Measurements from ENCODE around the gene SLC12A1.

Gene SLC12A1

DNA sequence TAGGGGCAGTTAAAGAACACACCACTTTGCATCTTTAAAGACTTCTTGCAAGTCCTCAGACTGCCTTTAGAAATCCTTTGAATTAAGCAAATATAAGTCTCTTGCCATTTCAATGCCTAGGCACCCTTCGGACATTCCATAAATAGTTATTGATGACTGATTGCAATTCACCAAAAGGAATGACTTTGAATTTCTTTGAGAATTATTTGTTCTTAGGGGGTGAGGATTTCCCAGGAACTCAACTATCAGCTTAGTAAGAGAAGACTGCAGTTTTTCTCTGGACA lies 27.5 kb upstream of the SLC12A1 start:
- Histone ChIP-seq H3K27me3 (ENCODE audit: control insufficient read depth in 3 of 3, insufficient read depth in 3 of 3, low read depth in 1 of 3, low read length in 3 of 3) (no peaks in the 10 kb centered on the region), H3K4me1 (ENCODE audit: control insufficient read depth in 2 of 2, insufficient read depth in 1 of 2, low read depth in 1 of 2, low read length in 2 of 2) (peaks cover 3 to 7% of the 10 kb centered on the region in 2 donors), H3K79me1 (ENCODE audit: low read depth, low read length) (peaks cover 3% of the 10 kb centered on the region), H4K8ac (ENCODE audit: low read depth, low read length) (no peak overlapping the region), H2BK5ac (ENCODE audit: low read length) (no peak overlapping the region), H2AK5ac (ENCODE audit: low read depth, low read length) (no peak overlapping the region), H4K91ac (ENCODE audit: low read depth, low read length, poor library complexity) (no peak overlapping the region), H3K36me3 (replicated peaks in 1 of 2; ENCODE audit: control insufficient read depth in 2 of 2, insufficient read depth in 2 of 2, low read length in 2 of 2) (peaks cover 1 to 22% of the 10 kb centered on the region in 2 donors), H3K4me2 (ENCODE audit: insufficient read depth, low read length, poor library complexity, severe bottlenecking) (peak overlapping the region; percentile 75), H3K9me3 (replicated peaks in 1 of 2; ENCODE audit: control insufficient read depth in 2 of 2, insufficient read depth in 1 of 2, low read depth in 1 of 2, low read length in 2 of 2) (peaks cover 2 to 18% of the 10 kb centered on the region in 2 donors), H3K27ac (replicated peaks; ENCODE audit: low read length) (peak overlapping the region; percentile 65), H3K14ac (ENCODE audit: low read length) (no peak overlapping the region), H2BK12ac (ENCODE audit: low read length) (no peak overlapping the region), H2AFZ (ENCODE audit: low read length) (peak overlapping the region; percentile 99), H2BK120ac (ENCODE audit: low read depth, low read length) (no peak overlapping the region), H2BK15ac (ENCODE audit: low read length) (no peak overlapping the region), H3K18ac (ENCODE audit: low read length) (no peak overlapping the region), H3K9ac (ENCODE audit: low read depth, low read length, poor library complexity) (no peak overlapping the region), H3K4ac (ENCODE audit: low read length) (no peak overlapping the region), H3K4me3 (ENCODE audit: low read length in 2 of 2) (peak overlapping the region; percentile 55 to 75), H3K23ac (ENCODE audit: low read depth, low read length, poor library complexity) (no peak overlapping the region)
- WGBS, 2 donors (ENCODE audit: extremely low coverage in 2 of 2, insufficient read length in 2 of 2, insufficient replicate concordance in 1 of 2), result no CpG with 5 or more reads among the region's 1 CpG
- no peak for DNase-seq (ENCODE audit: low spot score)

DNA sequence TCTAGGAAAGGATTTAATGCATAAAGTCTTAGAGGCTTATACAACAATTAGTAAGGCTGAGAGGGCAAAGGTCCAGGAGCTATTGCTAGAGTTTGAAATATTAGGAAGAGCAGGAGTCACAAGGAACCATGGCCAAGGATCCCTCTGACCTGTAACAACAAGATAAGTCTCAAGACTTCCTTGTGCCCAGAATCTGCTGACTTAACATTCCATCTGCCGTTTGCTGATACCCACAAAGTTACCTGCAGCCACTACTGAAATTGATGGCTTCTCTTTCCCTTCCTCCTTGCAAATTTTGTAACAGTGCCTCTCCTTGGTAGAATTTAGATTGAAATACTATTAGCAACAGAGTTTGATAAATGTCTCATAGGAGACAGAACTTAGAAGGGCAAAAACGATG lies 23.4 kb upstream of the SLC12A1 start:
- Histone ChIP-seq H3K4me2 (ENCODE audit: insufficient read depth, low read length, poor library complexity, severe bottlenecking) (no peak overlapping the region), H2BK120ac (ENCODE audit: low read depth, low read length) (no peak overlapping the region), H3K9me3 (replicated peaks in 1 of 2; ENCODE audit: control insufficient read depth in 2 of 2, insufficient read depth in 1 of 2, low read depth in 1 of 2, low read length in 2 of 2) (peaks cover 0 to 2% of the 10 kb centered on the region in 2 donors), H2AFZ (ENCODE audit: low read length) (no peak overlapping the region), H3K23ac (ENCODE audit: low read depth, low read length, poor library complexity) (no peak overlapping the region), H3K9ac (ENCODE audit: low read depth, low read length, poor library complexity) (no peak overlapping the region), H3K14ac (ENCODE audit: low read length) (no peak overlapping the region), H3K18ac (ENCODE audit: low read length) (no peak overlapping the region), H3K27ac (replicated peaks; ENCODE audit: low read length) (no peak overlapping the region), H3K4me3 (ENCODE audit: low read length in 2 of 2) (no peak overlapping the region), H2BK15ac (ENCODE audit: low read length) (no peak overlapping the region), H3K36me3 (replicated peaks in 1 of 2; ENCODE audit: control insufficient read depth in 2 of 2, insufficient read depth in 2 of 2, low read length in 2 of 2) (no peaks in the 10 kb centered on the region), H3K4me1 (ENCODE audit: control insufficient read depth in 2 of 2, insufficient read depth in 1 of 2, low read depth in 1 of 2, low read length in 2 of 2) (peaks cover 0 to 4% of the 10 kb centered on the region in 2 donors), H2BK5ac (ENCODE audit: low read length) (no peak overlapping the region), H2BK12ac (ENCODE audit: low read length) (no peak overlapping the region), H3K4ac (ENCODE audit: low read length) (no peak overlapping the region), H4K91ac (ENCODE audit: low read depth, low read length, poor library complexity) (no peak overlapping the region), H2AK5ac (ENCODE audit: low read depth, low read length) (no peak overlapping the region), H4K8ac (ENCODE audit: low read depth, low read length) (no peak overlapping the region), H3K79me1 (ENCODE audit: low read depth, low read length) (peaks cover 3% of the 10 kb centered on the region), H3K27me3 (ENCODE audit: control insufficient read depth in 3 of 3, insufficient read depth in 3 of 3, low read depth in 1 of 3, low read length in 3 of 3) (no peaks in the 10 kb centered on the region)
- no peak for DNase-seq (ENCODE audit: low spot score)
- no CpG with 5 or more reads among the region's 2 CpGs for WGBS, 2 donors (ENCODE audit: extremely low coverage in 2 of 2, insufficient read length in 2 of 2, insufficient replicate concordance in 1 of 2)

DNA sequence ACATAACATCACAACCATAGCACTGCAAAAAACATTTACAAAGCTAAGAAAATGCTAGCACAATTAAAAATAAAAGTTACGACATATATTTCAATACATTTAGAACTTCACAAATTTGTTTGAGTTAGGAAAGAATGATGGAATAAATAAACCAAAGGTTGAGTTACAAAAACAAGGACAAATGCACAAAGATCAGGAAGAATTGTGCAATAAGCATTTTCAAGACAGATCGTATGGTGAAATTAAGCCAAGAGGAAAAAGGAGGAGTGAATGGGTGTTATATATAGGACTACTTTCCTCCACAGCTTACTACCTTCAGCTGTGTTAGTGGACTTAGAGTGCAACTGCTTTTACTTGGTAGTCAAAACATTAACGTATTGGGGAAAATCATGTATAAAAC lies 20.6 kb upstream of the SLC12A1 start:
- Histone ChIP-seq H2AFZ (ENCODE audit: low read length) (no peak overlapping the region), H3K14ac (ENCODE audit: low read length) (no peak overlapping the region), H3K4me3 (ENCODE audit: low read length in 2 of 2) (no peak overlapping the region), H3K27ac (replicated peaks; ENCODE audit: low read length) (no peak overlapping the region), H3K9me3 (replicated peaks in 1 of 2; ENCODE audit: control insufficient read depth in 2 of 2, insufficient read depth in 1 of 2, low read depth in 1 of 2, low read length in 2 of 2) (peaks cover 0 to 2% of the 10 kb centered on the region in 2 donors), H3K18ac (ENCODE audit: low read length) (no peak overlapping the region), H3K4me2 (ENCODE audit: insufficient read depth, low read length, poor library complexity, severe bottlenecking) (no peak overlapping the region), H2BK15ac (ENCODE audit: low read length) (no peak overlapping the region), H3K79me1 (ENCODE audit: low read depth, low read length) (no peaks in the 10 kb centered on the region), H2BK12ac (ENCODE audit: low read length) (no peak overlapping the region), H4K8ac (ENCODE audit: low read depth, low read length) (no peak overlapping the region), H3K4me1 (ENCODE audit: control insufficient read depth in 2 of 2, insufficient read depth in 1 of 2, low read depth in 1 of 2, low read length in 2 of 2) (no peaks in the 10 kb centered on the region), H2BK120ac (ENCODE audit: low read depth, low read length) (no peak overlapping the region), H3K23ac (ENCODE audit: low read depth, low read length, poor library complexity) (no peak overlapping the region), H3K36me3 (replicated peaks in 1 of 2; ENCODE audit: control insufficient read depth in 2 of 2, insufficient read depth in 2 of 2, low read length in 2 of 2) (no peaks in the 10 kb centered on the region), H4K91ac (ENCODE audit: low read depth, low read length, poor library complexity) (no peak overlapping the region), H3K9ac (ENCODE audit: low read depth, low read length, poor library complexity) (no peak overlapping the region), H2AK5ac (ENCODE audit: low read depth, low read length) (no peak overlapping the region), H2BK5ac (ENCODE audit: low read length) (no peak overlapping the region), H3K4ac (ENCODE audit: low read length) (no peak overlapping the region), H3K27me3 (ENCODE audit: control insufficient read depth in 3 of 3, insufficient read depth in 3 of 3, low read depth in 1 of 3, low read length in 3 of 3) (no peaks in the 10 kb centered on the region)
- DNase-seq (ENCODE audit: low spot score), result no peak
- WGBS, 2 donors (ENCODE audit: extremely low coverage in 2 of 2, insufficient read length in 2 of 2, insufficient replicate concordance in 1 of 2), result no CpG with 5 or more reads among the region's 3 CpGs

DNA sequence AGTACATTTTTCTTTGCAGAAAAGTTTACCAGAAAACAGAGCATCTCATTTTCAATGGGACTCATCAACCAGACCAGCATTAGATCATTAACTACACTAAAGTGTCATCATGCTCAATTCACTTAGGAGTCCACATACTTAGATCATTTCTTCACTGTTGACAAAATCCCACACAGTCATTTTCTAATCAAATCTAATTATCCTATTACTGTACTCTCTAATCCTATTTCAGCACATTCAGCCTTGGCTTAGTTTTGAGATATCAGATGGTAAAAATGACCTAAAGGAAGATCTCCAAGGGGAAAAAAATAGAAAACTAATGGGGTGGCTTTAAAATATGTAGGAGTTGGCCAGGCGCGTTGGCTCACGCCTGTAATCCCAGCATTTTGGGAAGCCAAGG lies 19.8 kb upstream of the SLC12A1 start:
- Histone ChIP-seq H3K14ac (ENCODE audit: low read length) (no peak overlapping the region), H2BK12ac (ENCODE audit: low read length) (no peak overlapping the region), H3K27ac (replicated peaks; ENCODE audit: low read length) (no peak overlapping the region), H2BK120ac (ENCODE audit: low read depth, low read length) (no peak overlapping the region), H2AFZ (ENCODE audit: low read length) (no peak overlapping the region), H3K4me3 (ENCODE audit: low read length in 2 of 2) (no peak overlapping the region), H3K18ac (ENCODE audit: low read length) (no peak overlapping the region), H2BK5ac (ENCODE audit: low read length) (no peak overlapping the region), H3K9ac (ENCODE audit: low read depth, low read length, poor library complexity) (no peak overlapping the region), H4K8ac (ENCODE audit: low read depth, low read length) (no peak overlapping the region), H3K4me2 (ENCODE audit: insufficient read depth, low read length, poor library complexity, severe bottlenecking) (no peak overlapping the region), H3K79me1 (ENCODE audit: low read depth, low read length) (no peaks in the 10 kb centered on the region), H3K4me1 (ENCODE audit: control insufficient read depth in 2 of 2, insufficient read depth in 1 of 2, low read depth in 1 of 2, low read length in 2 of 2) (peaks cover 0 to 3% of the 10 kb centered on the region in 2 donors), H3K9me3 (replicated peaks in 1 of 2; ENCODE audit: control insufficient read depth in 2 of 2, insufficient read depth in 1 of 2, low read depth in 1 of 2, low read length in 2 of 2) (peaks cover 0 to under 1% of the 10 kb centered on the region in 2 donors), H3K23ac (ENCODE audit: low read depth, low read length, poor library complexity) (no peak overlapping the region), H3K36me3 (replicated peaks in 1 of 2; ENCODE audit: control insufficient read depth in 2 of 2, insufficient read depth in 2 of 2, low read length in 2 of 2) (no peaks in the 10 kb centered on the region), H2BK15ac (ENCODE audit: low read length) (no peak overlapping the region), H2AK5ac (ENCODE audit: low read depth, low read length) (no peak overlapping the region), H3K4ac (ENCODE audit: low read length) (no peak overlapping the region), H3K27me3 (ENCODE audit: control insufficient read depth in 3 of 3, insufficient read depth in 3 of 3, low read depth in 1 of 3, low read length in 3 of 3) (peaks cover 0 to 2% (median 0%) of the 10 kb centered on the region in 3 experiments), H4K91ac (ENCODE audit: low read depth, low read length, poor library complexity) (no peak overlapping the region)
- no CpG with 5 or more reads among the region's 3 CpGs for WGBS, 2 donors (ENCODE audit: extremely low coverage in 2 of 2, insufficient read length in 2 of 2, insufficient replicate concordance in 1 of 2)
- no peak for DNase-seq (ENCODE audit: low spot score)
